ENCODE data around the gene TREML1.

The TREML1 gene

DNA sequence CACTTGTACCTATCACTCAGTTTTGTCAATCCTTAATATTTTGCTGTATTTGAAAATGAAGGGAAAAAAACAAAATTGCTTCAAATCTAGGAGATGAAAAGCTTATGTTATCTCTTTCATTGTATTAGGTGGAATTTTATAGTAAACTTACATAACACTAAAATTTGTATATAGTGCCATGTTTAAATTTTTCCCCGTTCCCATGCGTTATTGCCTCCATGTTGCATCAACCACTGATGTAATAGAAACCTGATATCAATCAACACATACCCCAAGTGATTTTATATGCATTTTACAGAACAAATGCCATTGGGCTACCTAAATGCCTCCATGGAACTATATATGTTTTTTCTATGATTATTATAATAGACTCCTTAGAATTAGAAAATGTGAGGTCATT is 23.5 kb upstream of the TREML1 start:
- DNase-seq = no peak

DNA sequence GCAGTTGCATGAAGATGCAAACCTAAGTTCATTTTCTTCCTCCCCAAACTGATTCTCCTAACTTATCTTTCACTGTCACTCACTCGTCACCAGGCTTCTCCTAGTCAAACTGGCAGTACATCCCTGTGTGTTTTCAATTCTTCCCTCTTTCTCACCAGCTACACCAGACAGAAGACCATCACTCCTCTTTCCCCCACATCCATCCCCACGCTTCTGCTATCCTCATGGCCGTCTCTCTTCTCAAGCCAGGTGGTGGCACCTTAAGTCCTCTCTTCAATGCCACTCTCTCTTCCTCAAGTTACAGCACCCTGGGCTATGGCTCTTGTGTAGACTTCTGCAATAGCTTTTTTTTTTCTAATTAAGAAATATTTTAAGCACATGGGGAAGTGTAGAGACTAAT is 23.1 kb upstream of the TREML1 start:
- no peak for DNase-seq

DNA sequence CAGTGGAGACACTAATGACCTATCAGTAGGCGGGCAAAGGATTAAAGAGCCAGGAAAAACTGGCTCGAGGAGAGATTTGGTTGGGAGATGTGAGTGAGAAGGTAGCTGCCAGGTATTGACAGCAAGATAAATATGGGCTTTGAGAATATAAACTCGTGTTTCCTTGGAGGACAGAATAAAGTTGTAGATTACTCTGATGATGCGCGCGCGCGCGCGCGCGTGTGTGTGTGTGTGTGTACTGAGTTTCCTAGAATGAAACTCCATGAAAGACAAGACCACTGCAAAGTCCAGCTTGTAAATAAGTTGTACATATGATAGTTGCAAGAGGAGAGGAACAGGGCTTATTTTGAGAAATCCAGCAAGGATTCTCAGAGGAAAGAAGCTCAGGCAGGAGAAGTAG is 22.0 kb upstream of the TREML1 start:
- DNase-seq = no peak

DNA sequence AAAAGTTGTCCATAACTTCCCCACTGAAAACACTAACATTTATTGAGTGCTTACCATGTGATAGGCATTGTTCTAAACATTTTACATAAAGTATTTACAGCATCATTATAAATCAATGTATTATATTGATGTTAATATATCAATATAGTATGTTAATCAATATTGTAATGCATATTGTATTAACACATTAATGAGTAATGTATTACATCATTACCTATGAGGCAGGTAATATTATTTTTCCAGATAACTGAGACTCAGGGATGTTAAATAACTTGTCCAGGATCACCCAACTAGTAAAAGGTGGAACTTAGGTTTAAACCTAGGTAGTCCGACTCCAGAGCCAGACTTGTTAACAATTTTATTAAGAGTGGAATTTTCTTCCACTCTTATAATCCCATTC is 20.9 kb upstream of the TREML1 start:
- DNase-seq = no peak

DNA sequence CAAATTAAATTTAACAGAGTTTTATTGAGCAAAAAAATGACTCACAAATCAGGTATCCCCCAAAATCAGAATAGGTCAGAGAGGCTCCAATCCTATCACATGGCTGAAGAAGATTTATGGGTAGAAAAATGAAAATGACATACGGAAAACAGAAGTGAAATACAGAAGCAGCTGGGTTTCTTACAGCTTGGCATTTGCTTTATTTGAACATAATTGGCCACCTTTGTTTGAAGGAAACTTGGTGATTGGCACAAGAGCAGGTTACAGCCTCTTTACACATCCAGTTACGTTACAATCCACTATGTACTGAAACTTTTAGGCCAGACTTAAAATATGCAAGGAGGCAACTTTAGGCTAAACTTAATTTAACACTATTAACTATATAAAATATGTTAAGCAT is 20.5 kb upstream of the TREML1 start:
- peak; percentile 87 for DNase-seq

- DNase-seq = no peak
Observed at GRCh38 chr6:41171908-41172307, 17.8 kb upstream of the TREML1 start.

DNA sequence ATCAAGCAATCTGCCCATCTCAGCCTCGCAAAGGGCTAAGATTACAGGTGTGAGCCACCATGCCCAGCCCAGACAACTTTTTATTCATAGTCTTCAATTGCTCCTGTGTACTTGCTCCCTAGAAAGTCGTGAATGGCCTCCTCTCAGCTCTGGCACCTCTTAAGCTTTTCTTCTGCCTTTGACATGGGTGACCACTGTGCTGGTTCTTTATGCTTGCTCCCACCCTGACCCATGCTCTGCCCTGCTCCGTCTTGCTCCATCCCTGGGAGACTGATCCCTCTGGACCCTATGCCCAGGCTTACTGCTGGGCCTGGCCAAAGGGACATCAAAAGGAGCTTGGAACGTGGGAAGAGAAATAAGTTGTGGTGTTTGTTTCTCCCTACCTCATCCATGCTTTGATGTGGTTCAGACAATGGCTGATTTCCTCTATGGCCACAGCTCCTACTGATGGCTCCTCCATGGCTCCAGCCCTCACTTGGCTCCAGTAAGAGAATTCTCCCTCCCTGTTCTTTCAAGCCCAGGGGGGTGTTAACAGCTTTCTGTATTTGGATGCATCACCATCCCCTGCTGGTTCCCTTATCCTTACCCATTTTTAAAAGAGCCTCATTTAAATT is 16.5 kb upstream of the TREML1 start:
- DNase-seq = no peak

GRCh38 chr6:41167173-41167963 is 13.2 kb upstream of the TREML1 start:
- peak; percentile 27 for DNase-seq

DNA sequence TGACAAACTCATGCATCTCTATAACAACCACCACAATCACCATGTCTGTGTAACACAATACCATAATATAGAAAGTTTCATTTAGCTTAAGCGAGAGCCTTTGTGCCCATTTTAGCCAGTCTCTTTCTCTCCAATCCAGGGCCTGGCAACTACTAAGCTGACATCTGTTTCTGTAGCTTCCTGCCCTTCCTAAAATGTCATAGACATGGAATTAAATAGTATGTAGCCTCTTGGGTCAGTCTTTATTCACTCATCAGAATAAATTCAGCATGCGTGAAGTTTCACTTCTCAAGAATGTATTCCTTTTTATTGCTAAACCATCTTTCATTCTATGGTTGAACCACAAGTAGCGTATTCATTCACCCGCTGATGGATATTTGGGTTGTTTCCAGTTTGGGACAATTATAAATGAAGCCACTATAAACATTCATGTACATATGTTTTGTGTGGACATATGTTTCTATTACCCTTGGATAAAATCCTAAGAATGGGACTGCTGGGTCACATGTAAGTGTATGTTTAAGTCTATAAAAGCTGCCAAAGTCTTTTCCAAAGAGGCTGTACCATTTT is 10.5 kb upstream of the TREML1 start:
- peak; percentile 75 for DNase-seq

GRCh38 chr6:41163419-41163717 is 9.2 kb upstream of the TREML1 start:
- no peak for DNase-seq

DNA sequence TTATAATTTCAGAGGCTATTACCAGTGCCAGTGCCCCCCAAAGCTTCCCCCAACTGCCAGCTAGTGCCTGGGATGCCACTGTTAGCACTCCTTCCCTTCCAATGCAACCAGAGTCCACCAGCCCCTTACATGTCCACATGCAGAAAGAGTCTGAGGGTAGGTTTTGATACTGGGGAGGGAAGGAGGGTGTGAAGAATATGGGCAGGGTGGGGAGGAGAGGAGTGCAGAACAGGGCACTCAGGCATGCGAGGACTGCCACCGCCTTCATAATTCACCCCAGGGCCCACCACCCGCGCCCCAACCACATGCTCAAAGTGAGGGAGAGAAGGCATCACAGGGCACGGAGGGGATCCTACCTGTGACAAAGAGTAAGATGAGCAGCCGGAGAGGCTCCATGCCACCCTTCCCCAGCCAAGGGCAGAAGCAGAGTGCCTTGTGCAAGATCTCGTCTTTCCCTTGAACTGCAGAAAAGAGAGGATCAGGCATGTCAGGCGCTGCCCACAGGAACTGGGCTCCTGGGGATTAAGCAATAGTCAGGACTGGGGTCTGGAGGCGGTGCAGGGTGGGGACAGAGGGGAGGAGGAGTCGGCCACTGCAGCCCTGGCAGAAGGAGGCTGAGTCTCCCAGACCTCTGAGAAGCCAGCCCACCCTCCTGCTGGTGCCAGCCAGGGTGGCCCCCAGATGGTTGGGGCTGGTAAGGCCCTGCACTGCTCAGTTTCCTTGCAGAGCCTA is 8.7 kb upstream of the TREML1 start, which contains the start of gene TREM2:
Gene TREM2 (minus strand): TSS at position 430 of the 732 bp plus-strand sequence. CDS start 34 bp downstream, at position 396.
- DNase-seq = peak; percentile 45

GRCh38 chr6:41161851-41162552 is 7.9 kb upstream of the TREML1 start:
- peak; percentile 57 for DNase-seq

DNA sequence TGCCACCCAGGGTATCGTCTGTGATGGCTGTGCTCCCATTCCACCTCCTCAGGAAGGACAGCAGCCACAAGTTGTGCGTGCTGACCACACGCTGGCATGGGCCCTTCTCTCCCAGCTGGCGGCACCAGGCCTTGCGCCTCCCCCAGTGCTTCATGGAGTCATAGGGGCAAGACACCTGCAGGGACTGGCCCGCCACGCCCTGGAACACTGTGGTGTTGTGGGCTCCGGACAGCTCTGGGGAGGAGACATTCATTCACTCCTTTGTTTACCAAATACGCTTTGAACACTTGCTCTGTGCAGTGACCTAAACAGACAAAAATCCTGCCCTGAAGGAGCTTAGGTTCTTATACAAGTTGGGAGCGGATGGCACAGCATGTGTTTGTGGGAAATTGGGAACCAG is 7.2 kb upstream of the TREML1 start:
- DNase-seq = no peak

DNA sequence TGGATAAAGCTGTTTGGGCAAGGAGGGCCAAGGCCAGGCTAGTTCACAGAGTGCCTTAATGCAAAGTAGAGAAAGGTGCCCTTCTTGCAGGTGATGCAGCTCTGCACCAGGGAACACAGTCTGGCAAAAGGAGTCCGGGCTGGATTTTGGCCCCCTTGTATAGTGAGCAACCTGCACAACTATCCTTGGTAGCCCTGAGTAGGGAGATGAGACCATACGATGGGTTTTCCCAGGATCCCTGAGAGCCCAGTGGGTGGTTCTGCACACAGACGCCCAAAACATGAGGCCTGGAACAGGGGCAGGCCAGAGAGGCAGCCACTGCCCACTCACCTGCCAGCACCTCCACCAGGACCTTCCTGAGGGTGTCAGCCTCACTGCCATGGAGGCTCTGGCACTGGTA is 6.8 kb upstream of the TREML1 start:
- no peak for DNase-seq

- DNase-seq = no peak
Observed at GRCh38 chr6:41159415-41160082, 5.4 kb upstream of the TREML1 start.

- DNase-seq = peak; percentile 67
Observed at GRCh38 chr6:41157323-41157722, 3.2 kb upstream of the TREML1 start.

DNA sequence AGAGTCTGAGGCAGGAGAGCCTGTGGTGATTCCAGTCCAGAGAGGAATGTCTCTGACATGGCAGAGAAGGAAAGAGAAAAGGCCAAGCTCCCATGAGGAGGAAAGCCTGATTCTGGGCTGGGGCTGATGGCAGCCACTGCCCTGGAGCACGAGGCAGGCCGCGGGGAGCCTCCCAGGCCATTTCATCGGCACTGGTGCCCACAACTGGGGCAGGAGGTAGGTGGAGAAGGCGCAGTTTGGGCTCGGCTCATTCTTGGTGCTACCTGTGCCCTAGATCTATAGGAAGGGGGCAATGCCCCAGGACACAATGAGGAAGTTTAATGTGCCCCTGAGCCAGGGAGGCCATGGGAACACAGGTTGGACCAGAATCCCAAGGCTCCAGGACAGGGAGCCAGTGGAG is 2.6 kb upstream of the TREML1 start:
- DNase-seq = no peak

- no peak for DNase-seq
Observed at GRCh38 chr6:41156001-41156400, 1.9 kb upstream of the TREML1 start.

- no peak for DNase-seq
Observed at GRCh38 chr6:41155132-41155805, 1.1 kb upstream of the TREML1 start.

- no peak for DNase-seq
Observed at GRCh38 chr6:41153451-41153850, 696 bp downstream of the TREML1 start.

GRCh38 chr6:41150671-41151070 is 3.5 kb downstream of the TREML1 start:
- DNase-seq = no peak

DNA sequence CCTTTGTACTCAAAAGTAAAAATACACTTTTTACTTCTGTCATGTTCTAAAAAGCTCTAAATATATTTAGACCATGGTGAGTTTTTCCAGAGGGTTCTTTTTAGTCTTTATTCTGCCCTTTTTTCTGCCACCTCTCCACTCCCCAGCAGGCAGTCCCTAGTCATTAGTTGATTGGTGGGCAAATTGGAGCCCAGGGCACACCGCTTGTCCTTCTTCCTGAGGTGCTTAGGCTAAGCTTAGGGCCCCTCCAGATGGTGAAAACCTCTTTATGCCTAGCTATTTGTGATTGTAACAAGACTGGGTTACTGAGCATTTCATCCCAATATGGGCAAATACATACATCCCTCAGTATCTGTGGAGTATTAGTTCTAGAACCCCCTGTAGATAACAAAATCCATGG is 6.2 kb downstream of the TREML1 start:
- no peak for DNase-seq
